HG02840 (cell line): ENCODE data around the gene ATG101.

ENCODE experiments used
- ATAC-seq: cut with Tn5 transposase; IDR thresholded peaks from one replicate; pipeline ENCODE4 v1.9.1; 2021; ENCODE audit warnings: mild to moderate bottlenecking, moderate library complexity, moderate number of reproducible peaks; ENCODE audit not compliant: unreplicated experiment, low FRiP score

The ATG101 gene

GRCh38 chr12:52069327-52070184 is at the start of gene ATG101:
Gene ATG101 (plus strand): TSS chr12:52069978. CDS start chr12:52073651, 3,673 bp downstream.
- ATAC-seq = peak; percentile 94

DNA sequence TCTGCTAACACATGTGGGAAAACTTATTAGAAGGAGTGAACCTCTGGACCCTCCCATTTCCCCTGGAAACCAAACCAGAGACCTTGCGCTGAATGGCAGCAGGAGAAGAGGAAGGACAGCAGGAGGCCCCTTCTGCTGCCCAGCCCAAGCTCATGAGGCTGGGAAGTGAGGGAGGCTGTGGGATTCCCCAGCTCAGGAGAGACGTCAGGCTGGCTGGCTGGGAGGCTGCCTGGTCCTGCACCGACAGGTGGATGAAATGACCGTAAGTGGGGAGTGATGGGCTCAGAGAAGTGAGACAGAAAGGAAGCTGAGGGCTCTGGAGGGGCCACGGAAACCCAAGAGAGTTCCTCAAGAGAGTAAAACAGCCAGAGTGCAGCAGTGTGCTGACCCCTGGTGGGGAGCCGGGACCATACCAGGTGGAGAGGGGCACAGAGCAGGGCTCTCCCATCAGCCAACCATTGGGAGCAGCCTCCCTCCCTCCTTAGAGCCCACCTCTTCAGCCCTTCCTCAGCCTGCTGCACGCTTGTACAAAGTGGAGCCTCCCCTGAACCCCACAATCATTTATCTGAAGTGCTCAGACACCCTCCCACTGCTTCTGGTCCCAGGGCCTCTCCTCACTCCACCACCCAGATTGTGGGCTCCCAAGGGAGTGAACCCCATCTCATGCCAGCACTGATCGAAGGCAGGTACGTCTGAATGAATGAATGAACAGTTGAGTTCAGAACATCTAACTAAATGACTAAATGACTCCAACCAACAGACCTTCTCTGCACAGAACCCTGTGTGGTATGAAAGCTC is 49.0 kb upstream of the ATG101 start:
- no peak for ATAC-seq

DNA sequence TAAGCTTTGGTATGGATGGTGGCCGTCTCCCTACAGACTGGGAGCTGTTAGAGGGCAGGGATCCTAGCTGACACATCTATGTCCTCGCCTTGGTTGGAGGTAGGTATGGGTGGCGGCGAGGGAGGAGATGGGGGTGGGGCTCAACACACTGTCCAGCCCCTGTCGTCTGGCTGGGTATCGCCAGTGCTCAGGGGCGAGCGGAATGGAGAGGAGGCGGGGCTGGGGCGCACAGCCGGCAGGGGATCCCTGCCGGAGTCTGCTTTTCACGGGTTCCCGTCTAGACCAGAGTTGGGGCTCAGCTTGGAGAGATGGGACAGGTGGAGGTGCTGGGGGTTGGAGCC is 47.0 kb upstream of the ATG101 start:
- ATAC-seq = no peak

DNA sequence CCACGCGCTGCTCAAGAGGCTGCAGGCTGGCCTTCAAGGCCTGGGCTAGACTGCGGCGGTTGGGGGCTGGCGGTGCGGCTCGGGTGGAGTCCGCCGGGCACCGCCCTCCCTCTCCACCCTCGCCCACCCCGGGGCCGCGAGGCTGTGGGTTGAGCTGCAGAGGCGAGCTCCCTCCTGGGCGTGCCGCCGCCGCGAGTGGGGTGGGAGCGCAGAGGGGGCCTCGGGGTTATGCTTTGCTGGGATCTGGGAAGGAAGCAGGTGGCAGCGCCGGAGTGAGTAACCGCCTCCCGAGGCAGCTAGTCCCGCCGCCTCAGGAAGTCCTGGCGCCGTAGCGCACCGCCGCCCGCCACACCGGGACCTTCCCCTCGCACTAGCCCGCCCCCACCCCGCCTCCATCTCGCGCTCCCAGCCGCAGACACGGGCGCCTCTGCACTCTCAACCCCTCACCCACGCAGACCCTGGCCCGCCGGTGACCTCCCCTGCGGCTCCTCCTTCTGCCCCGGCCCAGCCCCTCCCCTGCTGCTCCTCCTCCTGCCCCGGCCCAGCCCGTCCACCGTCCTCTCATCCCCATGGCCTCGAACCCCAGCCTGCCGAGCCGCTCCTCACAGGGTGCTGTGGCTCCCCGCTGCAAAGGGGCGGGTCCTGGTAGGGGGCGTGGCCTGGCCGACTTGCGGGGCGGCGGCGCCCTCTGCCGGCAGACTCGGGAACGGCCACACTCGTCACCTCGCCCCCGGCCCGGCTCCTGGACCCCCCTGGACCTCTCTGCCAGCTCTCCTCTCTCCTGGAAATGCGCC is 46.4 kb upstream of the ATG101 start:
- ATAC-seq = no peak

DNA sequence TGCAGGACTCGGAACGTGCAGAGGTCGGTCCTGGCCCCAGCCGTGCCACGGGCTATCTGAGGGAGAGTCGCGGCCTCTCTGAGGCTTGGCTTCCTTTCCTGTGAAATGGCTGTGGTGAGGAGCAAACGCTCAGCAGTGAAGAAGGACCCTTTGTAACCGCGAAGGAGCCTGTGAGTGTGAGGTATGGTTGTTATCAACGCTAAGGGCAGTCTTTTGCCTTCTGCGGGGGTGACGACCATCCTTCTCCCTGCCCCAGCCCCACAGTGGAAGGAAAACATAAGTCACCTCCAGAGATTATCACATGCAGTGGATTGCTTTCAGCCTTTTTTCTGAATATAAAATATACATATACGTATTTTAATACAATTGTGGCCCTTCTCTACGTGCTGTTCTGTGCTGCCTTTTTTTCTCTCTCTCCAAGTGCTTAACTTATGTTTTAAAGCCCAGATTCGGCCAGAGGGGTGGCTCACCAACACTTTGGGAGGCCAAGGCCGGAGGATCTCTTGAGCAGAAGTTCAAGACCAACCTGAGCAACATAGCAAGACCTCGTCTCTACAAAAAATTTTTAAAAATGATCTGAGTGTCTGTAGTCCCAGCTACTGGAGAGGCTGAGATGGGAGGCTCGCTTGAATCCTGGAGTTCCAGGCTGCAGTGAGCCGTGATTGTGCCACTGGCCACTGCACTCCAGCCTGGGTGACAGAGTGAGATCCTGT is 45.6 kb upstream of the ATG101 start:
- no peak for ATAC-seq

- no peak for ATAC-seq
Measured at GRCh38 chr12:52024845-52025230, 44.9 kb upstream of the ATG101 start.

DNA sequence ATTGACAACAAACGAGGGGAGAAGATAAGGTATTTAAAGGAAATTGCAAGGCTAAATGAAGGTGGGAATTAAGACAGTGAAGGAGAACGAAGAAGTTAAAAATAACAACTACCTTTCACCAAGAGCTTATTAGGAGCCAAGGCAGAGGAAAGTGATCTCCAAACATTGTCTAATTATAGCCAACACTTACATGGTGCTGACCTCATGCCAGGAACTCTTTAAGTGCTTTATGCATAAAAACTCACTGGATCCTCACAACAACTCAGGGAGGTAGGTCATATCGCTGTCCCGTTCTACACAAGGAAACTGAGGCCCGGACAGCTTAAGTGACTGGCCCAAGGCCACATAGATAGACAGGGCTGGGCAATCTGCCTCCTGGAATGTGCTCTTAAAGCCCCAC is 43.5 kb upstream of the ATG101 start:
- no peak for ATAC-seq

DNA sequence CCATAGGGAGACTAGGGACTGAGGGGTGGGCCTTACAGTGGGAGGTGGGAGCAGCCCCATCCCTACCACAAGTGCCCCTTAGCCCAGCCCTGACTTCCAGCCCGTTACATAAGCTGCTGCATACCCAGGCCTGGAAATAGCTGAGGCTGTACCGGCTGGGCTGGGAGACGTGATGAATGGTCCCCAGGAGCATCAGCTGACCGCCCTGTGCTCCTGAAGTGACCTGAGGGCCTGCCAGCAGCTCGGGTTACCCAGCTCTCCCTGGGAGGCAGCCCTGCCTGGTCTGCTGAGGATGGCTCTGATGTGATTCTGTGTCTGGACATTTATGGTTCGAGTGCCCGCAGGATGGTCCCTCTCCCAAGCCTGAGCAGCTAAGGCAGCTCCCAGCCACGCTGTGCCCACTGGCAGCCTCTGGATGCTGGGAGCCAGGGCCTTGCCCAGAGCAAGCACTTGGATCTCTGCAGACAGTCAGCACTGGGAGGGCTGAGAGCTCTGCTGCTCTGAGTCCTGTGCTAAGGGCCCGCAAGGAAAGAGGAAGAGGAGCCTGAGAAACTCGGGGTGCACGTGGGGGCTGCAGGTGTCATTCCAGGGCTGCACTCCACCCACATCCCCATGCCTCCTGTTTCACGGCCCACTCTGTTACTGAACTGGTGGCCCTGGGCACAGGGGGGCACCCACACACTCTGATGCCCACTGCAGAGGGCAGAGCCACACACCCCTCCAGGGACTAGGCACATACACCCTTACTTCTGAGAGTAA is 42.5 kb upstream of the ATG101 start:
- no peak for ATAC-seq

- ATAC-seq = no peak
Measured at GRCh38 chr12:52029685-52030084, 40.1 kb upstream of the ATG101 start.

DNA sequence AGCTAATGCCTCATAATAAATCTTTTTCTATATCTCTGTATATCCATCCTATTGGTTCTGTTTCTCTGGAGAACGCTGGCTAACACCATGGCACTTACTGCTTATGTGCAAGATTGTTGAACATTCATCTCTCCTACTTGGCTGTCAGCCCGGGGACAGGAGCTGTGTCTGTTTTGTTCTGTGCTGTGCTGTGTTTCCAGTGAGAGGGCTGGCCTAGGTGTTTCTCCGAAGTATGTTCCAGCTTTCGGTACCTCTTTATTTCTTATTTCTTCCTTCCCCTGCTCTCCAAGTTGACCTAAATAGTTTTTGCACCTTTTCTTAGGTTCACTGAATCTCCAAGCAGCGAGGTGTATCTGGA is 37.4 kb upstream of the ATG101 start:
- ATAC-seq = no peak

DNA sequence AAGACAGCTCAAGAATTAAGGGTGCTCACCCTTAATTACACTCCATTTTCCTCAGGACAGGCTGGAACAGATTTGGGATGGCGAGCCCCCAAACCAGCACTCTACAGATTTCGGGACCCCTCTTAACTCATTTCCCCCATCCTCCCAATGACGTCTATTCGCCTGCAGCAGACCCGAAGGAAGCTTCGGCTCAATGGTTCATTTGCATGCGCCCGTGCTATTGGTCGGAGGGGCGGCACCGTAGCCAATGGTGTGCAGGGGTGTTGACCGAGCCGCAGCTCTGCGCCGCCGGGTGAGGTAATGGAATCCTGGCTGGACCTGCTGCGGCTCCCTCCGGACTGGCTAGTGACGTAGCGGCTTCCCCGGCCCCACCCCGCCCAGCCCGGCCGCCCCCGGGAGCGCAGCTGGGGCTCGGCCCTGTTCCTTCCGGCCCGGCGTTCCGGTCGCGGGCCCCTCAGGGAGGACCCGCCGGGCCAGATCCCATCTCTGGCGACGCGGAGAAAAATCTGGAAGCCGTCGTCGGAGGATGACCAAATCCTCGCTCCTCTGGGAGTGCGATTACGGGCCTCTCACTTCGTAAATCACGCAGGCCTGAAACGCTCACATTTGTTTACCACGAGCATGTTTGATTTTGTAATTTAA is 36.9 kb upstream of the ATG101 start:
- peak; percentile 74 for ATAC-seq

DNA sequence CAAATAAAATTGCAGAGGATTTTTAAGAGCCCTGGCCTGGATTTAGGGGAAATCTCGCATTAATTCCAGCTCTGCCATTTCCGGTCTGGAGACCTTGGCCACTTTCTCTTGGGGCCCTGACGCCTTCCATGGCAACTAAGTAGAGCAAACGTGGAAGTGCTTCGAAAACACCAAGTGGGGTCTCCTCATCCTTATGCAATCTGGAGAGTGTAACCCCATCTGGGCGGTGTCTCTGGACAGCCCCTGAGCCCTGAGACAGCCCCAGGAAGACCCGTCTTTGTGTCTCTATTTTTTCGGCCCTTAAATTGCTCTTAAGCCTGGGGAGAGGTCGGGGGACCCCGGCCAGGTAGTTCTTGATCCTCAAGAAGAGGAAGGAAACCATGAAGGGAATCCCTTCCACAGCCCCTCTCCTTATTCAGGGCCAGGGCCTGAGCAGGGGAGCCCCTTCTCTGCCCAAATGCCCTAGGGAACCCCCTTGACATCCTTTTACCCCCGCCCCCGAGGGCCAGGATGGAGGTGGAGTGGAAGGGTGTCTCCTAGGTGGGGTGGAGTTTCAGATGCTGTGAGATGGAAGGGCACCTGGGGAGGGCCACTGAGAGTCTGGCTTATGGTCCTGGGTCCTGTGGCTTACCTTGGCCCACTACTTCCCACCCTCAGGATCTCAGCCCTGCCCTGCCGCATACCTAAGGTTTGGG is 36.2 kb upstream of the ATG101 start:
- no peak for ATAC-seq

DNA sequence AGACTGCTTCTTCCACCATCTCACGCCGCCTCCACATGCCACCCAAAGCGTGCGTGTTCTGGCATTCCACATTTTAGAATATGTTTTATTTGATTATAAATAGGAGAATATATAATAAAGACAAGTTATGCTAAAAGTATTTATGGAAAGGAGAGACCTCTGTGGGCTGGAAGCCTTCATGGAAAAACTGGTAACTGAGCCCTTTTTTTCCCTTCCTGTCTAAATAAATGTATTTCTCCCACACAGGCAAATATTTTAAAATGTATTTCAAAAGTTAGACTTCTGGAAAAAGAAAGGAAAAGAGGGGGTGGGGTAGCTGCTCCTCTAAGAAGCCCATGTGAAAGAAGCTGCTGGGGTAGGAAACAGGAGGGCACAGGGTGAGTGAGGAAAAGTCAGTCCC is 34.6 kb upstream of the ATG101 start:
- no peak for ATAC-seq

- no peak for ATAC-seq
Measured at GRCh38 chr12:52035926-52036325, 33.9 kb upstream of the ATG101 start.

DNA sequence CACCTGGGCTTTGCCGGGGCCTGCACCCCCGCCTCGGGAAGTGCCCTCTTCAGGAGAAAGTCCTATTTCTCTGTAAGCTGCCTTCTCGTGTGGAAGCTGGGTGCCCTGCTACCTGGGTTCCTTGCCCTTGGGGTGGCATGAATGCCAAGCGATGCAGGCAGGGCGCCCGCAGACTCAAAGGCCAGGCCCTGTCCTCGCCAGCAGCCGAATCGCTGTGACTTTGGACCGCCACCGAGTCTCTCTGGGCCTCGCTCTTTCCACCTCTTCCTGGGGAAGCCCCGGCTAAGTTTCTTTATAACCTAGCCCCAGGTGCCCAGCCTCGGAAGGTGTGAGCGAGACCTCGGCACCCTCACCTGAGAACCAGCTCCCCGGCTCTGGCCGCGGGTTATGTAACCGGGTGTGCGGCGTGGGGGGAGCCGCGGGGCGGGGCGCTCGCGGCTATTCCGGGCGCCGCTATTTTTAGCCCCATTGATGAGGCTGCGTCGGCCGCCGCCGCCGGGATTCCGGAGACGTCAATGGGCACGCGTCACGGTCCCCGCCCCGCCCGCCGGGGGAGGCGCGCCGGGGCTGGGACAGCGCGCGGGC is 33.1 kb upstream of the ATG101 start:
- ATAC-seq = peak; percentile 47

DNA sequence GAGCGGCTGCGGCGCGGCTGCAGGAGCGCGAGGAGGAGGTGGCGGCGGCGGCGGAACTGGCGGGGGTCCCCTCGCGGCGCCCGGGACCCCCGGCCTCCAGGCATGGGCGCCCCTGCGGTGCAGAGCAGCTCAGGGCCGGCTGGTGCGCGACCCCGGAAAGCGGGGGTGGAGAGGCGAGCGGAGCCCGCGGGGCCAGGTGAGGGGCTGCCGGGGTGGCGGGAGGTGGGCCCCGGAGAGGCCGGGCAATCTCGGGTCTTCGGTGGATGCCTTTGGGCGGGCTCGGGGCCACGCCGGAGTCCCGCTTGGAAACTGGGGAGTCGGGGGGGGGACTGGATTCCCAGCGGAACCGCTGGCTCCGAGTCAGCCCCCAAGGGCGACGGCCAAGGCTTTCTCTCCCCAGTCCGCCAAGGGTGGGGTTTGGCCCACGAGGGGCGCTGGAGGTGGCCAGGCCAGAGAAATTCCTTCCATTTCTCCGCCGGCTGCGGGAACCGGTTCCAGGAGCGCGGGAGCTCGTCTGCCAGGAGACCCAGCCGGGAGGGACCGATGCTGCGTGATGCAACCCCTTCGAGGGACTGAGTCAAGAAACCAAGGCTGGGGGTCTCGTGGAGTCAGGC is 32.4 kb upstream of the ATG101 start:
- no peak for ATAC-seq

GRCh38 chr12:52038447-52038846 is 31.3 kb upstream of the ATG101 start:
- no peak for ATAC-seq

GRCh38 chr12:52041035-52041434 is 28.7 kb upstream of the ATG101 start:
- ATAC-seq = no peak
